EL (cell line): ENCODE results near the gene EPG5.
"Not testable (repeated sequence)": the region's sequence is repeated elsewhere in the genome, so short reads cannot be mapped to it uniquely, and the experiment has no call there.

ENCODE experiments used
- DNase-seq: peaks from one replicate; pipeline ENCODE4 v3.0.0-alpha.2; 2016

Gene EPG5

GRCh38 chr18:45836242-45837205, 130.6 kb downstream of the EPG5 start:
- no peak for DNase-seq

- DNase-seq: no peak
These were observed 132.0 kb downstream of the EPG5 start for GRCh38 chr18:45835057-45835636.

GRCh38 chr18:45834306-45834705, 132.8 kb downstream of the EPG5 start:
- DNase-seq: no peak

GRCh38 chr18:45833846-45834245, 133.3 kb downstream of the EPG5 start:
- no peak for DNase-seq

GRCh38 chr18:45830917-45831316, 136.2 kb downstream of the EPG5 start:
- DNase-seq: no peak

- DNase-seq: no peak
These were observed 137.3 kb downstream of the EPG5 start for GRCh38 chr18:45829855-45830254.

GRCh38 chr18:45828917-45829811, 138.0 kb downstream of the EPG5 start:
- no peak for DNase-seq

- DNase-seq: not testable (repeated sequence)
These were observed 140.4 kb downstream of the EPG5 start for GRCh38 chr18:45826716-45827115.

- DNase-seq: no peak
These were observed 141.0 kb downstream of the EPG5 start for GRCh38 chr18:45826084-45826483.

GRCh38 chr18:45825258-45826044, 141.7 kb downstream of the EPG5 start, which contains the start of gene SIGLEC15:
TSS of gene SIGLEC15 (plus strand) at chr18:45825675. CDS start at chr18:45825729, 54 bp downstream.
- no peak for DNase-seq

- DNase-seq: no peak
These were observed 145.4 kb downstream of the EPG5 start for GRCh38 chr18:45821711-45822110.

- no peak for DNase-seq
These were observed 146.1 kb downstream of the EPG5 start for GRCh38 chr18:45821026-45821425.

- no peak for DNase-seq
These were observed 146.9 kb downstream of the EPG5 start for GRCh38 chr18:45820106-45820745.

- DNase-seq: not testable (repeated sequence)
These were observed 148.4 kb downstream of the EPG5 start for GRCh38 chr18:45818765-45819164.

GRCh38 chr18:45817543-45817942, 149.6 kb downstream of the EPG5 start:
- no peak for DNase-seq

- DNase-seq: not testable (repeated sequence)
These were observed 152.4 kb downstream of the EPG5 start for GRCh38 chr18:45814733-45815132.

GRCh38 chr18:45807144-45807543, 160.0 kb downstream of the EPG5 start:
- DNase-seq: not testable (repeated sequence)

- DNase-seq: peak; percentile 42
These were observed 160.9 kb downstream of the EPG5 start for GRCh38 chr18:45806226-45806625.

GRCh38 chr18:45805551-45805950, 161.6 kb downstream of the EPG5 start:
- DNase-seq: no peak

GRCh38 chr18:45802814-45803492, 164.2 kb downstream of the EPG5 start:
- DNase-seq: peak; percentile 94

- DNase-seq: no peak
These were observed 165.6 kb downstream of the EPG5 start for GRCh38 chr18:45801416-45802004.
